Fibroblast of skin of back (primary cell): ENCODE data around the gene ERVFRD-1.
"Not testable (repeated sequence)": the region's sequence is repeated elsewhere in the genome, so short reads cannot be mapped to it uniquely, and the experiment has no call there.

ENCODE experiments used
- DNase-seq: peaks from one replicate; pipeline ENCODE4 v3.0.0-alpha.2; 2013

The ERVFRD-1 gene

DNA sequence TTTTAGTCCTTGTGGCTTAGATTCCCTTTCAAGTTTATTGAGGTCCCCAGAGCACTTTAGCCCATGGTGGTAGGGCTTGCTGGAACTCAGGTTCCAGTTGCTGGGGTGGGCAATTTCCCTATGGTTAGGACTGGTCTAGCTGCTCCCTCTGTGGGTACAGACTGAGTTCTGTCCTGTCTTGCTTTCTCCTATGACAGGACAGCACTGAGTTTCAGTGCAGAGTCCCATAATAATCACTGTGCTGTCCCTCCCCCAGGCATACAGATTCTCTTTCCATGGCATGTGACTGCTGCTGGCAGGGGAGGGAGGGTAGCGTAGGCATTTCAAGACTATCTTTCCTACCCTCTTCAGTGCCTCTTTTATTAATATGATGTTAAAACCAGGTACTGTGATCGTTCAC lies 17.1 kb upstream of the ERVFRD-1 start:
- no peak for DNase-seq

DNA sequence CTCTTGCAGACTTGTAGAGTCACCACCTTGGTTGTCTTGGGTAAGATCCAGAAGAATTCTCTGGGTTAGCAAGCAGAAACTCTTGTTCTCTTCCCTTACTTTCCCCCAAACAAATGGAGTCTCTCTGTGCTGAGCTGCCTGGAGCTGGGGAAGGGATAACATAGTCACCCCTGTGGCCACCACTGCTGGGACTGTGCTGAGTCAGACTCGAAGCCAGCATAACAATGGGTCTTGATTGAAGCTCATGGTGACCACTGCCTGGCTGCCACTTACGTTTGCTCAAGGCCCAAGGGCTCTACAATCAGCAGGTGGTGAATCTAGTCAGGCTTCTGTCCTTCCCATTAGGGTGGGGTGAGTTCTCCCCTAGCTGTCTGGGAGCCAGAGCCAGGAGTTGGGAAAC lies 15.4 kb upstream of the ERVFRD-1 start:
- peak; percentile 55 for DNase-seq

DNA sequence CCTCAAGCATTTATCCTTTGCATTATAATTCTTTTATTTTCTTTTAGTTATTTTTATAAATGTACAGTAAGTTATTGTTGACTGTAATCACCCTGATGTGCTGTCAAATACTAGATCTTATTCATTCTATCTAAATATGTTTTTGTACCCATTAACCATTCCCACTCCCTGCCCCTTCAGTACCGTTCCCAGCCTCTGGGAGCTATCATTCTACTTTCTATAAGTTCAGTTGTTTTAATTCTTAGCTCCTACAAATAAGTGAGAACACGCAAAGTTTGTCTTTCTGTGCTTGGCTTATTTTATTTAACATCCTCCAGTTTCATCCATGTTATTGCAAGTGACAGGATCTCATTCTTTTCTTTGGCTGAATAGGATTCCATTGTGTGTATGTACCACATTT lies 12.5 kb upstream of the ERVFRD-1 start:
- DNase-seq: no peak

DNA sequence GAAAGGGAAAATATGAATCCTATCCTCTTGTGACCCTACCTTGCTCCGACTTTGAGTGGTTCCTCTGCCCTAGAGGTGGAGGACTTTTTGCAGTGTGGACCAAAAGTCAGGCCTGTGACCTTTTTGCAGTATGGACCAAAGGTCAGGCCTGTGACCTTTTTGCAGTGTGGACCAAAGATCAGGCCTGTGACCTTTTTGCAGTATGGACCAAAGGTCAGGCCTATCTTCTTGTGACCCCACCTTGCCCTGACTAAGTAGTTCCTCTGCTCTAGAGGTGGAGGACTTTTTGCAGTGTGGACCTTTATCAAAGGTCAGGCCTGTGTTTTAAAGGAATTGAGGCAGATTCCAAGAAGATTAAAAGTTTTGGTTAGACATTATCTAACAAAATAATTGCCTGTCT lies 10.9 kb upstream of the ERVFRD-1 start:
- DNase-seq: no peak

- no peak for DNase-seq
These were observed 10.3 kb upstream of the ERVFRD-1 start for GRCh38 chr6:11121851-11122250.

DNA sequence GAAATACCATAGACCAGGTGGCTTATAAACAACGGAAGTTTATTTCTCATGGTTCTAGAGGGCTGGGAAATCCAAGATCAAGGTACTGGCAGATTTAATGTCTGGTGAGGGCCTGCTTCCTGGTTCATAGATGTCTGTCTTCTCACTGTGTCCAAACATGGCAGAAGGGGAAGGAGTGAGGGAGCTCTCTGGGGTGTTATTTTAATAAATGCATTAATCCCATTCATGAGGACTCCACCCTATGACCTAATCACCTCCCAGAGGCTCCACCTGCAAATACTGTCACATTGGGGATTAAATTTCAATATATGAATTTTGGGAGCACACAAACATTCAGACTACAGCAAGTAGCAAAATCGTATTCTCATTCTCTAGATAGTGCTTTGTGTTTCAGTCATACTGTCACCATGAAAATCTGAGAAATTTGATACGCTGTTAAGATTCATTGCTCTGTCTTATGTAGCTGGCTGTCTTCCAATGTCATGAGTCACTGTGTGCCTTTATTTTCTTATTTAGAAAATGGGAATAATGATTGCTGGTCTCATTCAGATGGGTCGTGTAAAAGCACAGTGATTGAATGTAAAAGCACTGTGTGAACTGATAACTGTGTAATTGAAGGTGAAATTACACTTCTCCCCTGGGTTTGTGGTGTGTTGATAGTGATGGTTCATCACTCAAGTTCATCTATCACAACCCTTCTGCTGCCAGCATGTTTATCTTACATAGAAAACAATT lies 8.9 kb upstream of the ERVFRD-1 start:
- peak; percentile 67 for DNase-seq

DNA sequence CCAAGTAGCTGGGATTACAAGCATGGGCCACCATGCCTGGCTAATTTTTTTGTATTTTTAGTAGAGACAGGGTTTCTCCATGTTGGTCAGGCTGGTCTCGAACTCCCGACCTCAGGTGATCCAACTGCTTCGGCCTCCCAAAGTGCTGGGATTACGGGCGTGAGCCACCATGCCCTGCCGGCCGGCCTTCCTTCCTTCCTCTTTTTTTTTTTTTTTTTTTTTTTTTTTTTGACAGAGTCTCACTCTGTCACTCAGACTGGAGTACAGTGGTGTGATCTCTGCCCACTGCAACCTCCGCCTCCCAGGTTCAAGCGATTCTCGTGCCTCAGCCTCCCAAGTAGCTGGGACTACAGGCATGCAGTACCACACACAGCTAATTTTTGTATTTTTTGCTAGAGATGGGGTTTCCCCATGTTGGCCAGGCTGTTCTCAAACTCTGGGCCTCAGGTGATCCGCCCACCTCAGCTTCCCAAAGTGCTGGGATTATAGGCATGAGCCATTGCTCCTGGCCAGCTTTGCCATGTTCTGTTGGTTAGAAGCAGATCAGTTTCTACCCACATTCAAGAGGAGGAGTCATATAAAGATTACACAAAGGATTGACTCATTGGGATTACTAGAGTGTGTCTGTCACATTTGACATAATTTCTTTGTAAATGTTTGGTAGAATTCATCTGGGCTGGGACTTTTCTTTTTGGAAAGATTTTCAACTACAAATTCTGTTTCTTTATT lies 4.4 kb upstream of the ERVFRD-1 start:
- peak; percentile 41 for DNase-seq

DNA sequence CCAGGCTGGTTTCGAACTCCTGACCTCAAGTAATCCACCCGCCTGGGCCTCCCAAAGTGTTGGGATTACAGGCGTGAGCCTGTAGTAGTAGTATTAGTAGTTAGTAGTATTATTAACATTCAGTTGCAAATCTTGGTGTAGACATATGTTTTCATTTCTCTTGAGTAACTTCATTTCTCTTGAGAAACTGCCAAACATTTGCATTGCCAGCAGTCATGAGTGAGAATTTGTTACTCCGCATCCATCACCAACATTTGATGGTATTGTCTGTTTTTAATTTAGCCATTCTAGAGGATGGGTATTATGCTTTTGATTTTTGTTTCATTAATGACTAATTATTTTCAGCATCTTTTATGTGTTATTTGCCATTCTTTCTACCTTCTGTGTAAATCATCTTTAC lies 1.5 kb upstream of the ERVFRD-1 start:
- DNase-seq: peak; percentile 48

DNA sequence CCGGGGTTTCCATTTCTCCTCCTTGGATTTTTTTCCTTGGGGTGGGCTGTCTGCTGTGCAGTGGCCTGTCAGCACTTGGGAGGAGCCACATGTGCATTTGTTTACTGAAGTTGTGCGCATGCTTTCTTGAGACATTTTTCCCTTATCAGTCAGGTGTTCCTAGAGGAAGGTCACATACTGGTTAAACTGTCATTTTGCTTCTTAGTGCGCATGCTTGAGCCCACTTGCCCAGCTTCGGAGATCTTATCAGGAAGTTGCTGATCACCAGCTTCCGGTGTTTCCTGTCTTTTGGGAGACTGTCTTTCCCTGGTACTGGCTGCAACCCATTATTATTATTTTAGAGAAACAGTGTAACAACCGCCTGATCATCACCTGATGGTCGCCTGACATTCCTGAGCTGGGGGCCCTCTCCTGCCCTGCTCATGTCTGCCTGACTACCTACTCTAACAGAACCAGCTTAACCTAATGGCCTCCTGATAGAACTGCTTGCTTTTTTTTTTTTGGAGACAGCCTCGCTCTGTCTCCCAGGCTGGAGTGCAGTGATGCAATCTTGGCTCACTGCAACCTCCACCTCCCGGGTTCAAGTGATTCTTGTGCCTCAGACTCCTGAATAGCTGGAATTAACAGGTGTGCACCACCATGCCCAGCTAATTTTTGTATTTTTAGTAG lies 378 bp upstream of the ERVFRD-1 start:
- DNase-seq: no peak

GRCh38 chr6:11108726-11109125 lies 2.8 kb downstream of the ERVFRD-1 start:
- no peak for DNase-seq

DNA sequence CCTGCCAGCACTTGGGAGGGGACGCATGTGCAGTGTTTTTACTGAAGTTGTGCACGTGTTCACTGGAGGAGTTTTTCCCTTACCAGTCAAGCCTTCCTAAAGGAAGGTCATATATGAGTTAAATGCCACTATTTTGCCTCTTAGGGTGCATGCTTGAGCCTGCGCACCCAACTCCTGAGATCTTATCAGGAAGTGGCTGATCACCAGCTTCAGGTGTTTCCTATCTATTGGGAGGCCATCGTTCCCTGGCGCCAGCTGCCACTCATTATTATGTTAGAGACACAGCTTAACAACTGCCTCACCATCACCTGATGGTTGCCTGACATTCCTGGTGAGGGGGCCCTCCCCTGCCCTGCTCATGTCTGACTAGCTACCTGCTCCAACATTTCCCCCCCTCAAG lies 8.5 kb downstream of the ERVFRD-1 start:
- no peak for DNase-seq

- DNase-seq: no peak
These were observed 10.1 kb downstream of the ERVFRD-1 start for GRCh38 chr6:11101417-11101816.

DNA sequence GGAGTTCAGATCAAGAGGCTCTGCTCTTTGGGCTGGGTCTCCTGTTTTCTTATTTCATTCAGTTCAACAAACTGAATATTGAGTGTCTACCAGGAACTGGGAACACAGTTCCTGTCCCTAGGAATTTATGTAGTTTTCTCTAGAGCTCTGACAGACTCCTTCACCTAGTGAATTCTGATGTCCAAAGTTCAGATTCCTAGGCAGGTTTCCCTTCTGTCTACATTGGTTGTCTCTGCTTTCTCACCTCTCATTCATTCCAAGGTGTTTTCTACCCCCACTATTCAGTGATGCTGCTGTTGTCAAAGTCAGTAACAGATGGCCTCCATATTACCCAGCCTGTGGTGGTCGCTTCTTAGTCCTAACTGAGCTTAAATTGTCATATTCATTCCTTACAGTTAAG lies 13.5 kb downstream of the ERVFRD-1 start:
- DNase-seq: no peak

- no peak for DNase-seq
These were observed 14.0 kb downstream of the ERVFRD-1 start for GRCh38 chr6:11097476-11097875.

DNA sequence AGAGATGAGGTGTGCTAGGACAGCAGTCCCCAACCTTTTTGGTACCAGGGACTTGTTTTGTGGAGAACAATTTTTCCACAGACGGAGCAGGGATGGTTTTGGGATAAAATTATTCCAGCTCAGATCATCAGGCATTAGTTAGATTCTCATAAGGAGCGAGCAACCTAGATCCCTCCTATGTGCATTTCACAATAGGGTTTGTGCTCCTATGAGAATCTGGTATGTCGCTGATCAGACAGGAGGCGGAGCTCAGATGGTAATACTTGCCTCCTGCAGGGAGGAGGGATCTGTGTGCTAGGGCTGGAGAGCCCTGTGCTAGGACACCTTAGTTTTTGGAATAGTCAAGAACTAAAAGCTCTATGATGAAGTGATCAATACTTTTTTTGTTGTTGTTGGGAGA lies 15.4 kb downstream of the ERVFRD-1 start:
- DNase-seq: peak; percentile 61

DNA sequence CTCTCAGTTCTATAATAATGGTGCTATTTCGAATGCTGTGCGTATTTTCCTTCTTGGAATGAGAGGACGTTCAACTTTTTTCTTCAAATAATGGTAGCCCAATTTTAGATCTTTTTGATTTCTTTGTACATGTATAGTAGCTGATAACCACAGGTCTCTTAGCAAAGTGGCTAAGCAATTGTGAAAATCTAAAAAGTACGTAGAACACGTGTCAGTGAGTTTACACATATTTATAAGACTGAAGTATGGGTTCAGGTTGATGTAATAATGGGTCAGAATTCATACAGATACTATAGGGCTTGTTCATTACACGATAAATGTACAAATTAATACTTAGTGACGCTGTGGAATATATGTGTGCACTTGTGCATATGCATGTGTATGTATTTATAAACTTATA lies 16.6 kb downstream of the ERVFRD-1 start:
- no peak for DNase-seq

GRCh38 chr6:11094411-11094851 lies 17.1 kb downstream of the ERVFRD-1 start:
- DNase-seq: peak; percentile 55

DNA sequence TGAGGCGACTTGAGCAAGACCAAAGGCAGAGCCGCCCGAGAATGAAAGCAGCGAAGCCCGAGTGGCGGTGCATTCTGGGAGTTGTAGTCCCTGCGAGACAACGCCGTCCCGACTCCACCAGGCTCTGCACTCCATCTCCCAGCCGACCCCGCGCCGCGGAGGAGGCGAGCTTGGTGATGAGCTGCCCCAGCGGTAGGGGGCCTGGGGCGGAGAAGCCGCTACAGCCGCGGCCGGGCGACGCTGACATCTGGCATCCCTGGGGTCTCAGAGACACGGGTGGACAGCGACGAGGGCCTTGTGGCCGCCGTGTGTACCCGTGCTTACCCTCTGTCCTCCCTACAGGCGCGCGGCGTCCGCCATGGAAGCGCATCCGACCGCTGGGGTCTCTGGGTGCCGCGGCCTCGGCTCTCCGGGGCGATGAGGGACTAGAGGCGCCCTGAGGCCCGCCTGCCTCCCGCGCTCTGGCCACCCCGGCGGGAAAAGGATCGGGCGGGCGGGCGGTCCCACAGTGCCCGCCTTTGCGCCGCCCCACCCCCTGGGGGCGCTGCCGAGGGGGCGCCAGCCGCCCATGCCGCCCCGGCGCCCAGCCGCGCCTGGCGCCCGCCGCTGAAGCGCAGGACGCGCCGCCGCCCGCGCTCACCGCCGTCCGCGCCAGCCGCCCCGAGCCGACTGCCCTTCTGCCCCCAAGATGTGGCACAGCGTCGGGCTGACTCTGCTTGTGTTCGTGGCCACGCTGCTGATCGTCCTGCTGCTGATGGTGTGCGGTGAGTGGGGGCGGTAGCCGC lies 17.7 kb downstream of the ERVFRD-1 start, which contains the start of gene SMIM13:
SMIM13 (plus strand) TSS at position 209 of the 785 bp plus-strand sequence; CDS start at position 689, 480 bp downstream.
- DNase-seq: peak; percentile 98

GRCh38 chr6:11093376-11093625 lies 18.2 kb downstream of the ERVFRD-1 start:
- DNase-seq: no peak

DNA sequence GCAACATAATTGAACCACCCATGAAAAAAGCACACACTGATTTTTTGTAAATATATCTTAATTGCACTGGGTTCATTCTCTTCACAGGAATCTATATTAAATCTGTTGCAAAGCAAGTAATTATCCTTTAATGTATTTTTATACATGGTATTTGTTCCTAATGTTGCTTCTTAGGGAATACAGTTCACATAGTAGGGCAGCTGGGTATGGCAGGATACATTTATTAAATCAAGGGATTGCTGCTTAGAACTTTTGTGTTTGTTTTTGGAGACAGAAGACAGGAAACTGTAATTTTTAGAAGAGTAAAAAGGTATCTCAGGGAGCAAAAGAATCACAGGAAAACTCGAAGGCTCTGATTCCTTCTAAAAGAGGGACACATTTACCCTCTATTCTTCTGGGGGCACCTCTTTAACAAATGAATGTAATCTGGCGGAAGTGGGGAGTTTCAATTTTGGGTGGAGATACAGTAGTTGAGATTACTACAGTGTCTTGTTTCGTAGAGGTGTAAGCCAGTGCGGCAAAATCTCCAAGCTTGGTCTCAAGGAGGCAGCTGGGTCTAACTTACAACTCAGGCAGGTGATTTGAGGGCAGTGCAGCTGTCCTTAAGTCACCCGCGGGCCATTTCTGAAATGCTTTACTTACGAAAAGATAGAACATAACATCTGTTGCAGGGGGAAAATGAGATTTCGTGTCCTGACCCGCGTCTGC lies 18.7 kb downstream of the ERVFRD-1 start:
- no peak for DNase-seq

DNA sequence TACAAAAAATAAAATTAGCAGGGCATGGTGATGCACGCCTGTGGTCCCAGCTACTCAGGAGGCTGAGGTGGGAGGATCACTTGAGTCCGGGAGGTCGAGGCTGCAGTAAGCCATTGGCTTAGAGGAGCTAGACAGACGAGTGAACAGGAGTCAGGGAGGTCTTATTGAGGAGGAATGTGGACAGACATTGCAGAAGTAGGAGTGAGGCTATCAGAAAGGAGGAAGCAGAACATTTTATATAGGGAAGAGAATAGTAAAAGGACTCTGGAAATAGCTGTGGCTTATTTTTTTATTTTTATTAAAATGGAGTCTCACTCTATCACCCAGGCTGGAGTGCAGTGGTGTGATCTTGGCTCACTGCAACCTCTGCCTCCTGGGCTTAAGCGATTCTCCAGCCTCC lies 20.4 kb downstream of the ERVFRD-1 start:
- not testable (repeated sequence) for DNase-seq

DNA sequence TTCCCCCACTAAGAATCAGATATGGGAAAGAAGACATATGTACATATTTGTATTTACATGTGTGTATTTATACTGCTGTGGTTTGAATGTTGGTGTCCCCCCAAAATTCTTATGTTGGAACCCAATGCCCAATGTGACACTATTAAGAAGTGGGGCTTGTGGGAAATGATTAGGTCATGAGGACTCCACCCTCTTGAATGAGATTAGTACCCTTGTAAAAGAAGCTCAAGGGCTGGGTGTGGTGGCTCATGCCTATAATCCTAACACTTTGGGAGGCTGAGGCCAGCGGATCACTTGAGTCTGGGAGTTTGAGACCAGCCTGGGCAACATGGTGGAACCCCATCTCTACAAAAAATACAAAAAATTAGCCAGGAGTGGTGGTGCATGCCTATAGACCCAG lies 21.8 kb downstream of the ERVFRD-1 start:
- DNase-seq: no peak
